ENCODE data around the gene UGT1A8. TPM values are rescaled to one million over a fixed set of nuclear protein-coding genes. Genes with fewer than 3 reads are reported as not detected.
A peak's percentile ranks its signal among the peaks of the same experiment; 100 is the strongest.

Gene UGT1A8
- total and polyA plus RNA-seq, 9 of the 15 experiments (the other 6 are each of a cell fraction or from before 2014, with no cell fraction given) = 0.04 TPM; not detected in 8

- no peak for TF ChIP-seq AFF4 (CRISPR knock-in tag; IDR thresholded peaks at IDR 0.05)
- TF ChIP-seq MYBL2 (IDR thresholded peaks at IDR 0.05; ENCODE audit: low read depth) = peak; percentile 70; the same call in 1 of the 2 replicates
- TF ChIP-seq MYBL2 (CRISPR knock-in tag; IDR thresholded peaks at IDR 0.05; ENCODE audit: borderline replicate concordance) = no peak
- no peak for TF ChIP-seq ZNF124 (CRISPR knock-in tag; IDR thresholded peaks at IDR 0.05)
- TF ChIP-seq KAT2B (IDR thresholded peaks at IDR 0.05; ENCODE audit: low read depth, low read length) = no peak
- TF ChIP-seq, protein P1, sequence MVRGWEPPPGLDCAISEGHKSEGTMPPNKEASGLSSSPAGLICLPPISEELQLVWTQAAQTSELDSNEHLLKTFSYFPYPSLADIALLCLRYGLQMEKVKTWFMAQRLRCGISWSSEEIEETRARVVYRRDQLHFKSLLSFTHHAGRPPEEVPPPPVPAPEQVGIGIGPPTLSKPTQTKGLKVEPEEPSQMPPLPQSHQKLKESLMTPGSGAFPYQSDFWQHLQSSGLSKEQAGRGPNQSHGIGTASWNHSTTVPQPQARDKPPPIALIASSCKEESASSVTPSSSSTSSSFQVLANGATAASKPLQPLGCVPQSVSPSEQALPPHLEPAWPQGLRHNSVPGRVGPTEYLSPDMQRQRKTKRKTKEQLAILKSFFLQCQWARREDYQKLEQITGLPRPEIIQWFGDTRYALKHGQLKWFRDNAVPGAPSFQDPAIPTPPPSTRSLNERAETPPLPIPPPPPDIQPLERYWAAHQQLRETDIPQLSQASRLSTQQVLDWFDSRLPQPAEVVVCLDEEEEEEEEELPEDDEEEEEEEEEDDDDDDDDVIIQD (CRISPR knock-in tag; IDR thresholded peaks at IDR 0.05) = no peak
- TF ChIP-seq POU5F1 (IDR thresholded peaks at IDR 0.05; ENCODE audit: borderline replicate concordance, low read depth, low read length, partially characterized antibody) = no peak
- peak; percentile 60; the same call in 1 of the 2 replicates for TF ChIP-seq TEAD4 (IDR thresholded peaks at IDR 0.05; ENCODE audit: low read length)
- no peak for TF ChIP-seq TEAD4 (CRISPR knock-in tag; IDR thresholded peaks at IDR 0.05; ENCODE audit: borderline replicate concordance)
- TF ChIP-seq POLR2H (tag; IDR thresholded peaks at IDR 0.05; ENCODE audit: low read depth) = no peak
- no peak for TF ChIP-seq CAMTA2 (CRISPR knock-in tag; conservative IDR thresholded peaks at IDR 0.05)
- TF ChIP-seq POLR2B (IDR thresholded peaks at IDR 0.05; ENCODE audit: low read depth, partially characterized antibody) = no peak
- peak; percentile 67; the same call in 1 of the 2 replicates for TF ChIP-seq CEBPB (tag; IDR thresholded peaks at IDR 0.05)
- no peak for TF ChIP-seq TBP (optimal IDR thresholded peaks at IDR 0.05; ENCODE audit: low read depth, low read length)
- no peak for TF ChIP-seq ETV6 (IDR thresholded peaks at IDR 0.05; ENCODE audit: borderline replicate concordance in 1 of 2, low read depth in 2 of 2, low read length in 1 of 2)
- TF ChIP-seq ETV6 (CRISPR knock-in tag; IDR thresholded peaks at IDR 0.05; ENCODE audit: borderline replicate concordance) = no peak
- no peak for TF ChIP-seq PURB (CRISPR knock-in tag; IDR thresholded peaks at IDR 0.05; ENCODE audit: low read depth)
- TF ChIP-seq RCOR1 (IDR thresholded peaks at IDR 0.05; ENCODE audit: borderline replicate concordance in 1 of 2, low read depth in 2 of 2, low read length in 2 of 2) = peak in 1 of 2 experiments; percentile 77; a peak in 2 of 4 replicates
- 0 out of 2 replicates have a peak, but pooled peaks have one; percentile 3 for TF ChIP-seq CBFA2T2 (conservative IDR thresholded peaks at IDR 0.05)
- TF ChIP-seq RBM34 (IDR thresholded peaks at IDR 0.05; ENCODE audit: borderline replicate concordance, insufficient read depth, low read length) = no peak
- TF ChIP-seq IRF1 (CRISPR knock-in tag; IDR thresholded peaks at IDR 0.05; ENCODE audit: borderline replicate concordance) = no peak
- TF ChIP-seq BCL6 (CRISPR knock-in tag; IDR thresholded peaks at IDR 0.05) = peak; percentile 58; the same call in 1 of the 2 replicates
- TF ChIP-seq ZFPM2 (CRISPR knock-in tag; IDR thresholded peaks at IDR 0.05) = 0 out of 2 replicates have a peak, but pooled peaks have one; percentile 80
- TF ChIP-seq GABPB1 (CRISPR knock-in tag; IDR thresholded peaks at IDR 0.05) = no peak
These were observed 82.7 kb downstream of the UGT1A8 start (continued) for GRCh38 chr2:233700028-233700635.
